Neutrophil (primary cell): ENCODE measurements around the gene APCDD1L.

Experiments used
- H3K27ac ChIP-seq: fragments of 200-600 bp; sonication (generic); 2 replicates; pipeline ENCODE4 v1.5.1; 2016; ENCODE audit warnings: mild to moderate bottlenecking, moderate library complexity
- H3K27me3 ChIP-seq: fragments of 200-600 bp; sonication (generic); 2 replicates; pipeline ENCODE4 v1.6.0; 2016; ENCODE audit warnings: mild to moderate bottlenecking
- H3K36me3 ChIP-seq: fragments of 200-600 bp; sonication (generic); 2 replicates; pipeline ENCODE4 v1.5.1; 2017
- H3K4me1 ChIP-seq, 2 experiments: fragments of 200-600 bp in 1 of 2; sonication (generic) in 1 of 2; 1 replicate in 1 of 2; 2 replicates in 1 of 2; pipeline versions ENCODE4 v1.5.1 to v1.6.1; 2013 to 2016; ENCODE audit warnings: low read depth in 1 of 2, low read length in 1 of 2, mild to moderate bottlenecking in 1 of 2, moderate library complexity in 1 of 2; ENCODE audit not compliant: control insufficient read depth in 1 of 2, insufficient read depth in 1 of 2
- H3K4me3 ChIP-seq, 2 experiments: fragments of 200-600 bp in 1 of 2; sonication (generic) in 1 of 2; 1 replicate in 1 of 2; 2 replicates in 1 of 2; pipeline ENCODE4 v1.5.1; 2013 to 2016; ENCODE audit warnings: low read depth in 1 of 2, low read length in 1 of 2, mild to moderate bottlenecking in 1 of 2, moderate library complexity in 1 of 2
- H3K9me3 ChIP-seq: fragments of 200-600 bp; sonication (generic); 2 replicates; pipeline ENCODE4 v1.5.1; 2016
- TF ChIP-seq, protein P1 (sequence below): fragments of 200-600 bp; sonication (generic); IDR thresholded peaks from 2 replicates; pipeline ENCODE4 v1.5.1; 2016; ENCODE audit warnings: antibody characterized with exemption

The APCDD1L gene

DNA sequence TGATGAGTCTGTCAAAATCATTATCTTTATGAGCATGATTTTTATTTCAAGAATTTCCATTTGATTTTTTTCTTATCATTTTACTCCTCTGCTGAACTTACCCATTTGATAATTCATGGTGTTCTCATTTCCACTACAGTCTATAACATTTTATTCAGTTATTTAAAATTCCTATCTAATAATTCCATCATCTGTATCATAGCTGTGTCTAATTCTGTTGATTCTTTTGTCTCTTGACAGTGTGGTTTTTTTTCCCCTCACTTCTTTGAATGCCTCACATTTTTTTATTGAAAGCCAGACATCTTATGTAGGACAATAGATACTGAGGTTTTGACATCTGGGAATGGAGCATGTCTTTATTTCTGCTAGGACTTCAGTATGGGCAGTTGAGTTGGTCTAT lies 16.5 kb upstream of the APCDD1L start:
- no peaks in the 10 kb centered on the region for H3K4me1 ChIP-seq
- no peak overlapping the region for H3K27ac ChIP-seq
- TF ChIP-seq, protein P1, sequence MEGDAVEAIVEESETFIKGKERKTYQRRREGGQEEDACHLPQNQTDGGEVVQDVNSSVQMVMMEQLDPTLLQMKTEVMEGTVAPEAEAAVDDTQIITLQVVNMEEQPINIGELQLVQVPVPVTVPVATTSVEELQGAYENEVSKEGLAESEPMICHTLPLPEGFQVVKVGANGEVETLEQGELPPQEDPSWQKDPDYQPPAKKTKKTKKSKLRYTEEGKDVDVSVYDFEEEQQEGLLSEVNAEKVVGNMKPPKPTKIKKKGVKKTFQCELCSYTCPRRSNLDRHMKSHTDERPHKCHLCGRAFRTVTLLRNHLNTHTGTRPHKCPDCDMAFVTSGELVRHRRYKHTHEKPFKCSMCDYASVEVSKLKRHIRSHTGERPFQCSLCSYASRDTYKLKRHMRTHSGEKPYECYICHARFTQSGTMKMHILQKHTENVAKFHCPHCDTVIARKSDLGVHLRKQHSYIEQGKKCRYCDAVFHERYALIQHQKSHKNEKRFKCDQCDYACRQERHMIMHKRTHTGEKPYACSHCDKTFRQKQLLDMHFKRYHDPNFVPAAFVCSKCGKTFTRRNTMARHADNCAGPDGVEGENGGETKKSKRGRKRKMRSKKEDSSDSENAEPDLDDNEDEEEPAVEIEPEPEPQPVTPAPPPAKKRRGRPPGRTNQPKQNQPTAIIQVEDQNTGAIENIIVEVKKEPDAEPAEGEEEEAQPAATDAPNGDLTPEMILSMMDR, result no peak
- no peak overlapping the region for H3K4me3 ChIP-seq
- no peaks in the 10 kb centered on the region for H3K27me3 ChIP-seq
- H3K9me3 ChIP-seq, result no peaks in the 10 kb centered on the region
- no peaks in the 10 kb centered on the region for H3K36me3 ChIP-seq

DNA sequence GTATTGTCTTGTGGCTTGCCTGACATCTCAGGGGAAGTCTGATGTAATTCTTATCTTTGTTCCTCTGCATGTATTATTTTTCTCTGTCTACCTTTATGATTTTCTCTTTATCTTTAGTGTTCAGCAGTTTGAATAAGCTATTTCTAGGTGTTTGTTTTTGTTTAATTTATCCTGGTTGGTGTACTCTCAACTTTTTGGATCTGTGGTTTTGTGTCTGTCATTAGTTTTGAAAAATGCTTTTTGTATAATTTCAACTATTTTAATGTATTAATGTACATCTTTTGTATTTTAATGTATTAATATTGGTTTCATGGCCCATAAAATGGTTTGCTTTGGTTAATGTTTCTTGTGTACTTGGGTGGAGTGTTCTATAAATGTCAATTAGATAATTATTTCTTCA lies 15.9 kb upstream of the APCDD1L start:
- no peak overlapping the region for H3K4me3 ChIP-seq
- no peaks in the 10 kb centered on the region for H3K4me1 ChIP-seq
- no peak overlapping the region for H3K27ac ChIP-seq
- no peaks in the 10 kb centered on the region for H3K36me3 ChIP-seq
- TF ChIP-seq, protein P1, result no peak
- no peaks in the 10 kb centered on the region for H3K9me3 ChIP-seq
- H3K27me3 ChIP-seq, result no peaks in the 10 kb centered on the region

DNA sequence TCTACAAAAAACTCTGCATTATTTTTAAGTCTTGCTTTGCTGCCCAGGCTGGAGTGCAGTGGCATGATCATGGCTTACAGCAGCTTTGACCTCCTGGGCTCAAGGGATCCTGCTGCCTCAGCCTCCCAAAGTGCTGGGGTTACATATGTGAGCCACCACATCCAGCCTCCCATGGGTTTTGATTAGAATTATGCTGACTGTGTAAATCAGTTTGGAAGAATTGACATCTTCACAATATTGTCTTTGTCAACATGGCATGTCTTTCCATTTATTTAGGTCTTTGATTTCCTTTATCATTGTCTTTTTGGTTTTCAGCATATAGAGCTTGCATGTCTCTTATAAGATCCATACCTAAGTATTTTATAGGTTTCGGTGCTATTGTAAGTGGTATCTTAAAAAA lies 13.2 kb upstream of the APCDD1L start:
- Histone ChIP-seq H3K4me1 (no peaks in the 10 kb centered on the region), H3K27me3 (peaks cover 1% of the 10 kb centered on the region), H3K9me3 (no peaks in the 10 kb centered on the region), H3K36me3 (no peaks in the 10 kb centered on the region), H3K4me3 (no peak overlapping the region), H3K27ac (no peak overlapping the region)
- TF ChIP-seq, protein P1, result no peak

DNA sequence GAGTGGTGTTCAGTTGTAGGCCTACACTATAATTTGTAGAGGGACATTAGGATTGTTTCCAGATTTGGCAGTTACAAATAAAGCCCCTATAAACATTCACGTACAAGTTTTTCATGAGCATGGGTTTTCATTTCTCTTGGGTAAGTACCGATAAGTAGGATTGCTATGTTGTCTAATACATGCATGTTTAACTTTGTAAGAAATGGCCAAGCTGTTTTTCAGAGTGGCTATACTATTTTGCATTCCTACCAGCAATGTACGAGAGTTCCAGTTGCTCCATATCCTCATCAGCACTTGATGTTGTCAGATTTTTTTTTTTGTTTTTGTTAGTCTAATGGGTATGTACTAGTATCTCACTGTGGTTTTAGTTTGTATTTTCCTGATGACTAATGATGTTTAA lies 11.2 kb upstream of the APCDD1L start:
- no peak overlapping the region for H3K27ac ChIP-seq
- peaks cover 5% of the 10 kb centered on the region for H3K27me3 ChIP-seq
- H3K4me3 ChIP-seq, result no peak overlapping the region
- no peaks in the 10 kb centered on the region for H3K4me1 ChIP-seq
- TF ChIP-seq, protein P1, result no peak
- no peaks in the 10 kb centered on the region for H3K9me3 ChIP-seq
- no peaks in the 10 kb centered on the region for H3K36me3 ChIP-seq

DNA sequence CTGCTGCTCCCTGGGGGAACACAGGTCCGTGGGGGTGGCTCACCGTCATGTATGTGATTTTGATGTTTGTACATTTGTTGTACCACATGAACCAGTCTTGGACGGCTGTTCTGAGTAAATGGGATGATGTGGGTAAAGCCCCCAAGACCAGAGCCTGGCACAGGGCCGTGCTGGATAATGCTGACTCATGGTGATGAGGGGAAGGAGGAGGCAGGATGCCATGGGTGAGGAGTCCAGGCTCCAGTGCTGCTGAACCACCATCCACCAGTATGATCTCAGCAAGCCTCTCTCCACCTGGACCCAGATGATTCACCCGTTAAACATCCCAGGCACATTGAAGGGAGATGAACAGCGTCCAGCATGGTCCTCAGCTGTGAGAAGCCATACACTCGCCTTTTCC lies 9.6 kb upstream of the APCDD1L start:
- TF ChIP-seq, protein P1, result no peak
- no peaks in the 10 kb centered on the region for H3K9me3 ChIP-seq
- no peak overlapping the region for H3K4me3 ChIP-seq
- H3K27me3 ChIP-seq, result peaks cover 5% of the 10 kb centered on the region
- no peak overlapping the region for H3K27ac ChIP-seq
- no peaks in the 10 kb centered on the region for H3K4me1 ChIP-seq
- H3K36me3 ChIP-seq, result no peaks in the 10 kb centered on the region

DNA sequence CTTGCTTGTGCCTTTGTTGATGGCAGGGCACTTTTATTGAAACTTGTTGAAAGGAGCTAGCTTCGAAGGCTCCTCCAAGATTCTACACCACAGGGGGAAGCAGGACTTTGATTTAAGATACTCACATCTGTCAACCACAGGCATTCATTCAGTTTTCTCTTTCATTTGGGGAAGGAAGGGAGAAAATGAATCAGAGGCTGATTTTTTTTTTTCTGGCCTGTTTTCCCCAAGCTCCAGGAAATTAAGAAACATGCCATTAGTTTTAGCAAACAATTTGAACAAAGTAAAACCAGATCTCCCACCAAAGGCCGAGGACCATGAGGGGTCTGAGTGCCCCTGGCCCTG lies 8.7 kb upstream of the APCDD1L start:
- no peak overlapping the region for H3K27ac ChIP-seq
- H3K27me3 ChIP-seq, result peaks cover 12% of the 10 kb centered on the region
- no peaks in the 10 kb centered on the region for H3K9me3 ChIP-seq
- TF ChIP-seq, protein P1, result no peak
- no peaks in the 10 kb centered on the region for H3K4me1 ChIP-seq
- no peak overlapping the region for H3K4me3 ChIP-seq
- H3K36me3 ChIP-seq, result no peaks in the 10 kb centered on the region
